HG03575 (cell line): ENCODE data around the gene ABHD16A.

Experiments
- ATAC-seq: cut with Tn5 transposase; IDR thresholded peaks from one replicate; pipeline ENCODE4 v1.9.1; 2021; ENCODE audit not compliant: unreplicated experiment, insufficient number of reproducible peaks, low FRiP score; ENCODE audit errors: extremely low read depth

Gene ABHD16A

DNA sequence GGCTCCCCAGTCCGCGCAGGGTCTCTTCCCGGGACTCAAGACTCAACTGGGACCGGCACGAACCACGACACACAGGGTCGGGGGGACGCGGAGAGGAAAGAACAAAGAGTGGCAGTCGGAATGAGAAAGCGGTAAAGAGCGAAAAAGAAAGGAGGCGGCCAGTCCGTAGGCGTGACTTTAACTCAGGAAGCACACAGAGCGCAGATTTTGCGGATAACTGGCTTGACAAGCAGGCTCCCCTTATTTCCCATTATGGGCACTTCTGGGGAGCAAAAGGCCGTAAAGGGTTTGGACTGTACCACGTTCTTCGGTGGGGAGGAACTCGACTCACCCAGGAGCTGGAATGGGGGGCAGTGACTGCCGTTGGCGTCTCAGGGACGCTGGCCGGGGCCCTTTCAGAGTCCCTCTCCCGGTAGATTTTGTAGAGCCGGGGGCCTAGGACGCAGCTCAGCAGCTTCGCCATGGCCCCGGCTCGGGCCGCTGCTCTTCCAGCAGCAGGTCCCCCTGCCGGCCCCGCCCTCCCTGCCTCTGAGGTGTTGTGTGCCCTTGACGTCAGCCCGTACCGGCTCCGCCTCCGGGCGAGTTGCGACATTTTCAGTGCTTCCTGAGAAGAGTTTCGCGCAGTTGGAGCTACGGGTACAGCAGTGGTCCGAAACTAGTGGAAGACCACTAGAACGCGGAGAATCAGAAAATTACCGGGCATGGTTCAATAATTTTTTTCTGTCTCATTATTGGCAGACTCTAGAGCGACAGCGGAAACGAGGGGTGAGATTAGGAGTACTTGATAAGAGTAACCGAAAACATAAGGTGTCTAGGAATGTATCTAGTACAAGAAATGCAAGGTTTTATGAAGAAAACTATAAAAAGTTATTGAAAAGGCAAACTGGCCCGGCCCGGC lies at the start of gene ABHD16A:
TSS of gene ABHD16A (minus strand) at position 506 of the 898 bp plus-strand sequence. CDS start at position 463, 43 bp downstream.
- no peak for ATAC-seq

DNA sequence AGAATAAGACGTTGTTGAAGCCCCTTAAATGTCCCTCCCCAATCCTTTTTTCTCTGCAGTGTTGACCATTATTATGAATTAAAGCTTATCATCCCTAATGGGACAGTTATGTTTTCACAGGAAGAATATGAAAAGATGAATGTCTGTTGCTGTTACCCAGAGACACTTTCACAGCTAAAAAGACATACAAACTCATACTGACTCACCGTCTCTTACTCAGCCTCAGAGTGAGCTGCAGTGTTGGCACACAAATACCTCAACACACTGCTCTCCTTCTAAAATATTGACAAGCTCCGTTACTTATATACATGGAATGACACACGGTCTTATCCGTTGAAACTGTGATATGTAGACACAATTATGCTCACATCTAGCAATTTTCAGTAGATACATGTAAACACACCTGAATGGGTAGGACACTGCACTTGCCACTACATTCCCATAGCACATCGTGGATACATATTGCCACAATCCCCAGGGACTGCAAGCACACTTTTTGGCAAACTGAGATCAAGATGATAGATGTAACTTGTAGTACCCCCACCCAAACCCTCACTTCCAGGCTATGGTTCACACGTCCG lies 49.7 kb upstream of the ABHD16A start:
- ATAC-seq: no peak

DNA sequence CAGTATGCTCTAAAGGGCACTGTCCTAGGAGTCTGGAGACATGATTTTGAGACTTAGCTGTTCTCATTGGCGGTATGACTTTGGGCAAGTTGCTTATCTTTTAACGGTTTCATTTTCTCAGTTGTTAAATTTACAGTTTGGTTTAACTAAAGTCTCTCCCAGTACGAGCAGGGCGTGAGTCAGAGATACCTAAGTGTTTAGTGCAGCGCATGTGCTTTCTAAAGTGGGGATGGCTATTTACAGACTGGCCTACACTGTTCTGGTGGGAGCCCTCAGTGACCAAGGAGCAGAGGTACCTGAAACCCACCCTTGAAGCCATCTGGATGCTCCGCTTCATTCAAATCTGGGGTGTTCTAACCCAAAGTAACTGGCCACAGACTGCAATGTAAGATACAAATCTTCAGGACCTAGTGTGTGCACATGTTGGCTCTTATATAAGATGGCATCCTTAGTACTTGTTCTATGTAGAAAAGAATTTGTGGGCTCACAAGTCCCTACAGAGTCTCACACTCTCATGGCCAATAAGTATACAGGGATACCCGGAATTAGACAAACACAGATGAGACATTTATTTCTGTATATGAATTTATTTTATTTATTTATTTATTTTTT lies 47.4 kb upstream of the ABHD16A start:
- ATAC-seq: no peak

DNA sequence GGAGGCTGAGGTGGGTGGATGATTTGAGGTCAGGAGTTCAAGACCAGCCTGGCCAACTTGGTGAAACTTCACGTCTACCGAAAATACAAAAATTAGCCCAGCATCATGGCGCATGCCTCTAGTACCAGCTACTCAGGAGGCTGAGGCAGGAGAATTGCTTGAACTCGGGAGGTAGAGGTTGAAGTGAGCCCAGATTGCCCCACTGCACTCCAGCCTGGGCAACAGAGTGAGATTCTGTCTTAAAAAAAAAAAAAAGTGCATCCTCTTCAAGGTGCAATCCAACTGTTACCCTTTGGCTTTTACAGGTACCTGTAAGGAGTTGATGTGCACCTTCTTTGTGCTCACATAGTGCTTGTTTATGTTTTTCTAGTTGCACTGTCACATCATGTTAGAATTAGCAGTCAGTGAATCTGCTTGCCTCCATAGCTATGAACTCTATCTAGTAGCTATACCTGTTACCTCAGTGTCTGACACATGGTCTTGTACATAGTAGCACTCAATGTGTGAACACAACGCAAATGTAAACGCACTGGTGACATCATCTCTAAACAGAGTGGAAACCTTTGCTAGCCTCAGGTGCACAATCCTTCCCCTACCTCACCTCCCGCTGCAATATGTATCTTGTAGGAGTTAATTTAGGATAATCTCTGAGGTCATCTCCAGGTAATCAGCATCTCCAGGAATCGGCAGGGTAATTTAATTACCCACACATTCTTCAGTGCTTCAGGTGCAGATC lies 46.3 kb upstream of the ABHD16A start:
- no peak for ATAC-seq

DNA sequence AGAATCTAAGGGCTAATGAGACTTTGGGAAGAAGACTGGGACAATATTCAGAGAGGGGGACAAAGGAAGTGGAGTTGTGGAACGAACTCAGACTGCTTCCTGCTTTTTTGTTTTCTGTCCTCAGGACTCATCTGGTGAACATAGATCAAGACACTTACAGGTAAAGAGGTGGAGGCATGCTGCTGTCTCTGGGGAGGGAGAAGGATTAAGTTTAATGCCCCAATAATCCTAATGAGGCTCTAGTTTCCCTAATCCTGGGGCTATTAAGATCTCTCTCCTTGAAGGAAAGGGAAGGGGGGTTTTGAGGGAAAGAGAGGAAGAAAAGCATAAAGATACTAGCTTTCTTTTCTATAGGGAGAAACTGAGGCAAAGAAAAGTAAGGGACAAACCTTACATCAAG lies 41.3 kb upstream of the ABHD16A start:
- ATAC-seq: no peak

DNA sequence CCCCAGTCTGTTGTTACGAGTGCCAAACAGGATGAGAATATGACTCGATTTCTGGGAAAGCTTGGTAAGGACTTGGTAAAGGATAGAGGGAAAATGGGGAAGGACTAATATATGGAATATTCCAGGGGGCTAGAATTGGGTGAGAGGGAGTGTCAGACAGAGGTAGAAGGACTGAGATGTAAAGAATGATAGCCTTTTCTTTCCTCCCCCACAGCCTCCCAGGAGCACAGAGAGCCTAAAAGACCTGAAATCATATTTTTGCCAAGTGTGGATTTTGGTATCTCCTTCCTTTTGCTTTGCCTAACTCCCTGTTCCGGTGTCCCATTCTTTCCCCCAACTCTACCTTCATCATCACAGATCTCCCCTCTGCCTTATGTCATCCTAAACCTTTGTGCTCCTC lies 39.8 kb upstream of the ABHD16A start:
- no peak for ATAC-seq

DNA sequence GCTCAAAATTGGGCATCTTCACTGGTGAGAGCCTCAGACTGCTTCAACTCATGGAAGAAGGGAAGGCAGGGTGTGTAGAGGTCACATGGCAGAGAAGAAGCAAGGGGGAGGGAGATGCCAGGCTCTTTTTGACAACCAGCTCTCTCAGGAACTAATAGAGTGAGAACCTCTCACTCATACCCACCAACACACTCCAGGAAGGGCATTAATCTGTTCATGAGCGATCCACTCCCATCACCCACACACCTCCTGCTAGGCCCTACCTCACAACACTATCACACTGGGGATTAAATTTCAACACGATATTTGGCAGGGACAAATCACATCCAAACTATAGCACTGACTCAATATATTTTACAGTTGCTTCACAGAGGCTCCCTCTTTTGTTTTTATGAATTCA lies 38.7 kb upstream of the ABHD16A start:
- ATAC-seq: no peak

DNA sequence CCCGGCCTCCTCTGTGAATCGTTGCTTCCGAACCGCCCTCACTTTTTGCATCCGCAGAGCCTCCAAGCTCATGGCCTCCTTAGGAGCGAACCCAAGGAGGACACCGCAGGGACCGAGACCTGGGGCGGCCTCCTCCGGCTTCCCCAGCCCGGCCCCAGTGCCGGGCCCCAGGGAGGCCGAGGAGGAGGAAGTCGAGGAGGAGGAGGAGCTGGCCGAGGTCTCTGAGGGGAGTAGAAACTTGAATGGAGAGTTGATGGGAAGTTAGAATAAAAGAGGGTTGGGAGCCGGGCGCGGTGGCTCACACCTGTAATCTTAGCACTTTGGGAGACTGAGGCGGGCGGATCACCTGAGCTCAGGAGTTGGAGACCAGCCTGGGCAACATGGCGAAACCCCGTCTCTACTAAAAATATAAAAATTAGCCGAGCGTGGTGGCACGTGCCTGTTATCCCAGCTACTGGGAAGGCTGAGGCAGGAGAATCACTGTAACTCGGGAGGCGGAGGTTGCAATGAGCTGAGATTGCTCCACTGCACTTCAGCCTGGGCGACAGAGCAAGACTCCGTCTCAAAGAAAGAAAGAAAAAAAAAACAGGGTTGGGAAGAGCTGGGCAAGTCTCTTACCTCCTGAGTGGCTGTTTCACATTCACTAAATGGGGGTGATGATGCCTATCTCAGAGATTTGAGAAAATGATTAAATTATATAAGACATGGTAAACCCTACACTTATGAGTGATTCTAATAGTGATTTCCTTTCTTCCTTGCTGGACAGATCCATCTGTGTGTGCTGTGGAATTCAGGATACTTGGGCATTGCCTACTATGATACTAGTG lies 37.5 kb upstream of the ABHD16A start:
- ATAC-seq: no peak

DNA sequence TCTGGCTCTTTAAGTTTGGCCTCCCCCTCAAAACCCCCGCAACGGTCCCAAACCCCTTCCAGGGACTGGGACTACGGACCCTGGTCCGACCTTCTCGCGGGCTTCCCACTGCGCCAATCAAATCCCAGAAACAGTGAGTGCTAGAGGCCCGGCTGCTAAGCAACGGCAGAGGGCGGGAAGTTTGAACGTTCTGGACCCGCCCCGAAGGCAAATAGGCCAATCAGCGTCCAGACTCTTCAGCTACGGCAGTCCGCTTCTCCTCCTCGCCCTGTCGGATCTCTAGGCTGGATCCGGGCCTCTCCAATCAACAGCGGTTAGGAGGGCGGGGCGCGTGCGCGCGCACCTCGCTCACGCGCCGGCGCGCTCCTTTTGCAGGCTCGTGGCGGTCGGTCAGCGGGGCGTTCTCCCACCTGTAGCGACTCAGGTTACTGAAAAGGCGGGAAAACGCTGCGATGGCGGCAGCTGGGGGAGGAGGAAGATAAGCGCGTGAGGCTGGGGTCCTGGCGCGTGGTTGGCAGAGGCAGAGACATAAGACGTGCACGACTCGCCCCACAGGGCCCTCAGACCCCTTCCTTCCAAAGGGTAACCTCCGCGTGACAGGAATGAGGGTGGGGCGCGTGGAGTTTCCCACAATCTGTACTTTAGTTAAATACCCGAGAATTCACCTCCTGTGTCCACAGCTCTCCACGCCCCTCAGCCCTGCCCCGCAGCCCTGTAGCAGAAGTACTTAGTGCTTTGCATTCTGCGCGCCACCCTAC lies 36.7 kb upstream of the ABHD16A start, which contains the start of gene MSH5:
TSS of gene MSH5 (plus strand) at position 367 of the 758 bp plus-strand sequence. CDS start 462 bp downstream, outside the sequence.
- no peak for ATAC-seq

DNA sequence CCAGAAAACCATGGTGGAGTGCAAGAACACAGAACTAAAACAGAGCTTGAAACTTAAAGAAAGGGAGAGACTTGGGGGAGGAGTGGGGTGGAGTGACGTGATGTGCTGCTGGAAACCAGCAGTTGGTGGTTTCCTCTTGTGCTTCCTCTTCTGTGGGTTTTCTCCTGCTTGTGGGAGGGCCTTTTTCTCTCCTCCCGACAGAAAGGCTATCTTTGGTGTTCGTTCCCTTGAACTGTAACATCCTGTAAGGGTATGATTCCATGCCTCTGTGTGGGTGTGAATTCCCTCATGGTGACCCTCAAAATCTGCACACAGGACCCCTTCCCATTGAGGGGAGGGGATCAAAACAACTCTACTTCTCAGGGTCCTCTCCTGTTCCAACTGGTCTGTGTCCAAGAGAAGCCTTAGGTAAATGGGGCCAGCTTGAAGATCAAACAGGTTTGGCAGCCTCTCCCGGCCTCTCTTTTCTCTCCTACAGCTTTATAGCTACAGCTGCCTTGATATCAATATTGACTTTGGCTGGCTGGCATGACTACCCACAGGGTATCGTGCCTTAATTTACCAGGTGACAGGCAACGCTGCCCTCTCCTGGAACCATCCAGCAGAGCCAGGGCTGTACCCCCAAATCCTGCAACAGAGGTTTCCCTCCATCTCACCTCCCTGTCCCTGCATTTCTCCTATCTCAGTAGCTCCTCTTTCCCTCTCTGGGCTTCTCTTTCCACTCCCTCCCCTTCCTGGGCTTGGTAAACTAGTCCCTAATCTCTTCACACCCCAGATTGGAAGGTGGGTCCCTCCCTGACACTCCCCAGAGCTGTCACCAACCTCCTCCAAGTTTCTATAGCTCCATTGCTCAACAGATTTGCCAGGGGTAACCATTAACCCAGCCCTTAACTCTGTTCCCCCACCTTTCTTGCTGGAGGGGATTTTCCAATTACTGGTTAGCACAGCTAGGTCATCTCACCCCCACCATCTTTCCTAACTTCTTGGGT lies 35.2 kb upstream of the ABHD16A start:
- ATAC-seq: no peak

DNA sequence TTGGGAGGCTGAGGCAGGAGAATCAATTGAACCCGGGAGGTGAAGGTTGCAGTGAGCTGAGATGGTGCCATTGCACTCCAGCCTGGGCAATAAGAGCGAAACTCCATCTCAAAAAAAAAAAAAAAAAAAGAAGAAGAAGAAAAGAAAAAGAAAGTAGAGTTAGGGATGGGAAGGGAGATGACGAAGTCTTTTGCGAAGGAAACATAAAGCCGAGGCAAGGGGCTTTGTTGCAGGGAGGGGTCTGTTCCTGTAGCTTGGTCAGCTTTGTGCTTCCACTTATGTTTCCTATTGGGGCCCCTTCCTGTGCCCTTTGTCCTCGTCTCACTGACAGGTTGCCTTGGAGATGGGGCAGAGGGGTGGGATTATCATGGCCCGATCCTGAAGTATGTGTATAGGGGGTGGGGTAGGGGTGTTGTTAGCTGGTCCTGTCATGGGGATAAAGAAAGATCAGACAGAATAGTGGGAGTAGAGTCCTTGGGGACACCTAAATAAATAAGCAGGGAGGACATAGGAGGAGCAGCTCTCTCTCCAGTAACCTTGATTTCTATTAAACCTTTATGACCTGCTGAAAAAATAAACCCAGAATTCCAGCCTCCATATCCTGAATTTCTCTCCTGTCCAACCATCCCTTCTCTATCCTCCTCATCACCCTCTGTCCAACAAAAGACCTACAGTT lies 34.3 kb upstream of the ABHD16A start:
- no peak for ATAC-seq

DNA sequence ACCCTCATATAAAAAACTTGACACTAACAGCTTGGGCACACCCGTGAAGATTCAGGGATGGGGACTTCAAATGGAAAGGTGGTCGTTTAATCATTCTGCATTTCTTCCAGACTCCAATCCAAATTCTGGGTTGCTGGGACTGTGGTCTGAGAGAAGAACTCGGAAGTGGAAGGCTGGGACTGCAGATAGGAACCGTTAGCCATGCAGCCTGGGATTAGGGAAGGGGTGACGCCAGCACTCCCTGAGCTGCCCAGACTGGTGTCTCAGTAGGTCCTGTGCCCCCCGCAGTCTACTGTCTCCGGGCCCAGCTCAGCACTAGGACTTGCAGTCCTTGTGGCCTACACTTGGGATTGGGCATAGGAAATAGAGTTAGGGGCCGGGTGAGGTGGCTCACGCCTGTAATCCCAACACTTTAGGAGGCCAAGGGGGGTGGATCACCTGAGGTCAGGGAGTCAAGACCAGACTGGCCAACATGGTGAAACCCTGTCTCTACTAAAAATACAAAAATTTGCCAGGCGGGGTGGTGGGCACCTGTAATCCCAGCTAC lies 33.7 kb upstream of the ABHD16A start:
- no peak for ATAC-seq

DNA sequence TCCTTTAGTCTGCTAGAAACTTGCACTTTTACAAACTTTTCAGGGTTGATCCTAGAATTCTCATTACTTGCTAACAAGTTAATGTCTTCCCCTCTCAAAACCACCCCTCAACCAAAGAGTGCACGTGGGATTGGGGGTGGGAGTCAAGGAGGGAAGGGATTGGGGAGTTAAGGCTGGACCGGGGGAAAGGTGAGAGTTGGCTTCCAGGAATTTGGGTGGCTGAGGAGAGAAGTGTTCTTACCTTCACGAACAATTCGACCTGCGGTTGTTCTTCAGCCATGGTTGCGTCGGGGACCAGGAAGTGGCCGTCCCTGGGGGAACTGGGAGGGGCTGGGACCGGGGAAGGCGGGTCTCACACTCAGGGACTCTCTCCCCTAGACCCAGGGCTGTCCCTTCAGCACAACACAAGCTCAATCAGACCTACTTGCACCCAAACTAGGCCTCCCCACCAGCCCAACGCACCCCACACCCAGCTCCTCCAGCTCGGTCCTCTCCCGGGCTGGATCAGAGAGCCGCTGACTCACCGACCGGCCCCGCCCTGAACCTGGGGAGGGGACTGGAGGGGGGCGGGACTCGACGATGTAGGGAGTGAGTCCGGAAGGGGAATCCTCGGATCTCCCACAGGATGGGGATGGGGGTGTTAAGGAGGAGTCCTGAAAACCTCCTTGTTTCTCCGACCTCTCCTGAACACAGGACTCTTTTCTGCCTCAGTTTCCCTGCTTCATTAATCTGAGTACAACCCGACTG lies 33.1 kb upstream of the ABHD16A start, which contains the start of gene CLIC1:
TSS of gene CLIC1 (minus strand) at position 510 of the 747 bp plus-strand sequence. CDS start at position 280, 230 bp downstream.
- no peak for ATAC-seq

DNA sequence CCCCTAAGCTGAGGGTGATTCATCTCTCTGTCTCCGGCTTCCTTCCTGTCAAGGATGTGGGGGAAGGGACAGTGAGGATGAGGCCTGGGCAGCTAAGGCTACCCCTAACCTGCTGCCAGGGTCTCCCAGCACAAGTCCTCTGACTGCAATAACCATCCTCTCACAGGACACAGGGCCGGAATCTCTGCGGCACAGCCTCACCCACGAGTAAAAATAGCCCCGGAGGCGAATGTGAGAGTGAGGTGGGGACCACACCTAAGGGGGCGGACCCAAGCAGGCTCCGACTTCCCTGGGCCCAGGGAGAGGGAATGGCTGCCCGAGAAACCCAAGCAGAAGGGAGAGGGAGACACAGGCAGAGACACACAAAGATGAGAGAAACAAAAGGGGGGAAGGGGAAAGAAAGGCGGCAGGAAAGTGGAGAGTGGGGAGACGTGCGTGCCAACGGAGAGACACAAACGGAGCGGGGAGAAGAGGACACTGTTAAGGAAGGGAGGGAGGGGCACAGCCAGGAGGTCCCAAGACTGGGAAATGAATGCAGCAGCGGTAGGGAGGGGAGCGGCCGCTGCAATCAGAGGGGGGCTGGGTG lies 31.8 kb upstream of the ABHD16A start:
- ATAC-seq: no peak

DNA sequence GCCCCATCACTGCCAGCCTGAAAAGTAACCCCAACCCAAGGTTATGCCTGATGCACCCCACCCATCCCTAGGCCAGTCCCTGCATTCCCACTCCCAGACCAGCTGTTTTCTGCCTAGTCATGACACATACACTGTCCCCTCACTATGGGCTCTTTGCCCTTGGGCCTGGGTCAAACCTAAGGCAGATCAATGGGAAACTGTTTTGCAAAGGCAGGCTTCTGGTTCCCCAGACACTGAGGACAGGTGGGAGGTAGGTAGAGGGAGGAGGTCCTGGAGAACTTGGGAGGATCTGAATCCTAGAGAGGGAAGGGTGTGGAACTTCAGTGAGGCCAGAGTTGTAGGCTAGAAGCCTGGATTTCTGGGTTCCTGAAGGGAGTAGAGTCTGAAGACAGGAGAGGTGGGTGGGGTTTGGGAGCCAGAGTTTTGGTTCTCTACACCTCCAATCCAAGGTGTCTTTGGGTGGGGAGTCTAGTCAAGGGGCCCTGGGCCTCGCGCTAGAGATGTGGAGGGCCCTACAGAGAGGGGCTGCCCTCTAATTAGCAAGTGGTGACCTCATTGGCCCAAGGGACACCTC lies 31.2 kb upstream of the ABHD16A start:
- ATAC-seq: no peak
